ENCODE data around the gene ZBTB40.

Gene ZBTB40

DNA sequence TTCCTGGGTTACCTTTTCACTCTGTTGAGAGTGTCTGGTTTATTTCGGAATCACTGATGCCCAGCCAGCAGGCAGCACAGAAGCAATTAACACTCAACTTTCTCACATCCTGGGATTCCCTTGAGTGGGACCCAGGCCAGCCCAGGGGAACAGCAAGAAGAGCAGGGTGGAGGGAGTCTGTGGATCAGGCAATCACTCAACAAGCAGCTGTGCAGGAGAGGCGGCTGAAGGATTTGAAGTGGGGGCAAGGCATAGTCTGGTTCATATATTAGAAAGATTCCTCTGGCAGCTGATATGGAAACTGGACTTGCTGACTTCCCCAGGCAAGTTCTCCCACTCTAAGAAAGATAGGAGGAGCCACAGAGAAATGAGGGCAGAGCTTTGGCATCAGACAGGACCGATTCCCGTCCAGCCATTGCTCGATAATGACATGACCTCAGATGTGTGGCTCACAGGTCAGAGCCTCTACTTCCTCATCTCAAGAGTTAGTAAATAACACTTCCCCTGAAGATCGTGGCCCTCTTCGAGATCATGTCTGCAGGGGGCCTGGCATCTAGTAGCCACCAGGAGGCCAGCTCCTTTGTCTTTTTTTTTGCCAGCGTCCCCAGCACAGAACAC is 124.0 kb downstream of the ZBTB40 start:
- Histone ChIP-seq H3K4me3 (no peak overlapping the region), H3K27ac (no peak overlapping the region)

DNA sequence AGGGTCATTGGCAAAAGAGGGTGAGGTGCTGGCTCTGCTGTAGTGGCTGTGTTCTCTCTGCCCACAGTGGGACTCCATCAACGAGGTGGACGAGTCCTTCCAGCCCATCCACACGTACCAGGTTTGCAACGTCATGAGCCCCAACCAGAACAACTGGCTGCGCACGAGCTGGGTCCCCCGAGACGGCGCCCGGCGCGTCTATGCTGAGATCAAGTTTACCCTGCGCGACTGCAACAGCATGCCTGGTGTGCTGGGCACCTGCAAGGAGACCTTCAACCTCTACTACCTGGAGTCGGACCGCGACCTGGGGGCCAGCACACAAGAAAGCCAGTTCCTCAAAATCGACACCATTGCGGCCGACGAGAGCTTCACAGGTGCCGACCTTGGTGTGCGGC is 124.5 kb downstream of the ZBTB40 start:
- no peak overlapping the region for H3K4me3 ChIP-seq
- no peak overlapping the region for H3K27ac ChIP-seq

DNA sequence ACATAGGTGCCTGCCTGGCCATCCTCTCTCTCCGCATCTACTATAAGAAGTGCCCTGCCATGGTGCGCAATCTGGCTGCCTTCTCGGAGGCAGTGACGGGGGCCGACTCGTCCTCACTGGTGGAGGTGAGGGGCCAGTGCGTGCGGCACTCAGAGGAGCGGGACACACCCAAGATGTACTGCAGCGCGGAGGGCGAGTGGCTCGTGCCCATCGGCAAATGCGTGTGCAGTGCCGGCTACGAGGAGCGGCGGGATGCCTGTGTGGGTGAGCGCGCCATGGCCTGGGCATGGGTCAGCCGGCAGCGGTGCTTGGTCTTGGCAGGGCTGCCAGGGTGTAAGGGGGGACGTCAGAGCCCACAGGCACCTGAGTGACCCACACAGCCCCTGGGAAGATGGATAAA is 125.0 kb downstream of the ZBTB40 start:
- no peak overlapping the region for H3K27ac ChIP-seq
- no peak overlapping the region for H3K4me3 ChIP-seq

DNA sequence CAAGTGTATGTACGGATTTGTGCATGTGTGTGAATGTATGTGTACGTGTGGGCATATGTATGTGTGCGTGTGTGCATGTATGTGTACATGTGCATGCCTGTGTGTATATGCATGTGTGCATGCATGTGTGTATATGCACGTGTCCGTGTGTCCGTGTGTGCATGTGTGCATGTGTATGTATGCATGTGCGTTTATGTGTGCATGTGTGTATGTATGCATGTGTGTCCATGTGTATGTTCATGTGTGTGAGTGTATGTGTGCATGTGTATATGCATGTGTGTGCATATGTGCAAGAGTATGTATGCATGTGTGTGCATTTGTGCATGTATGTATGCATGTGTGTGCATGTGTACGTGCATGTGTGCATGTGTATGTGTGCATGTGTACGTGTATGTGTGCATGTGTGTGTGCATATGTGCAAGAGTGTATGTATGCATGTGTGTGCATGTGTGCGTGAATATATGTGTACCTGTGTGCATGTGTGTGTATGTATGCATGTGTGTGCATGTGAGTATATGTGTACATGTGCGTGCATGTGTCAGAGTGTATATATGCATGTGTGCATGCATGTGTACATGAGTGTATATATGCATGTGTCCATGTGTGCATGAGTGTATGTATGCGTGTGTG is 127.2 kb downstream of the ZBTB40 start:
- Histone ChIP-seq H3K27ac (no peak overlapping the region), H3K4me3 (no peak overlapping the region)

DNA sequence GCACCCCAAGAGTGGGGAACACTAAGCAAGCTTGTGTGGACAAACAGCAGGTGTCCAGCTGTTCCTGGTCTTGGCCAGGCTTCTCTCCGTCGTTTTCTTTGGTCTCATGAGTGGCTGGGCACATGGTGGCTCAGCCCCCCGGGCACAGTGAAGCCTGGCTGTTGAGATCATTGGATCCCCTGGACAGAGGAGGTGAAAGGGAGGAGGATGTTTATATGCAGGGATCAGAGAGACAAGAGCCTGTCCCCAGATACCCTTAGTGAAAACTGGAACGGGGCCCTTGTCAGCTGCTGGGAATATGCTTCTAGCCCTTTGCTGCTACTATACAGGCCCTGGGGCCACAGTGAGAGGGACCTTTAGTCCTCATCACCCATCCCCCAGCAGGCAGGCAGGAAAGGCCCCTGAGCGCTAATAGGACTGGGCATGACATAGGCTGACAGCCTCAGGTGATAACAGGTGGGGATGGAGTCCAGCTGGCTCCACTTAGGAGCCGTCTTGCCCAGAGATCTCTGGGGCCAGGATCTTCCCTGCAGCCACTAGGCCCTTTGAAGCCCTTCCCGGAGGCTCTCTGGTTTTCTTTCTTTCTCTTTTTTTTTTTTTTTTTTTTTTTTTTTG is 128.0 kb downstream of the ZBTB40 start:
- no peak overlapping the region for H3K27ac ChIP-seq
- no peak overlapping the region for H3K4me3 ChIP-seq
